ENCODE results near the gene PIP4K2A. TPM values are rescaled to one million over a fixed set of nuclear protein-coding genes. Genes with fewer than 3 reads are reported as not detected.
"Not testable (repeated sequence)": the region's sequence is repeated elsewhere in the genome, so short reads cannot be mapped to it uniquely, and the experiment has no call there.

Gene PIP4K2A
- total RNA-seq, 1 donor from 2014 or later, result 44.1 TPM

DNA sequence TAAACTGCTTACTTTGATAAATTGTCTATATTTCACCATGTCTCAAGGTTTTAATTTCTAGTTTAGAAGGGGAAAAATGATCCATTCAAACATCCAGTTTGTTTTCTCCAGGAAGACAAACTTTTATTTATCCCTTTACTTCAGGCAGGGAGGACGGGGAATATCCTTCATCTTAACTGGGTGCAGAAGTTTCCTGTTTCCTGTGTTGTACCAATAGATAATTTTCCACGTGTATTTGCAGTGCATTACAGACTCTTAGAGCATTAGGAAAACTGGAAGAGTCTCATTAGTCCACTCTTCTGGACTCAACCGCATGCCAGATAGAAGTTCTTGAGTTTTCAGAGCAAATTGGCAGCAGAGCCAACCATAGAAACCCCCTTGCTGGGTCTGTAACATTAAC, 39.4 kb upstream of the PIP4K2A start:
- no peaks in the 10 kb centered on the region for H3K9me3 Mint-ChIP-seq (ENCODE audit: low read depth)
- no peak for TF ChIP-seq CTCF (IDR thresholded peaks at IDR 0.05)
- H3K36me3 Mint-ChIP-seq (ENCODE audit: low read depth), result no peaks in the 10 kb centered on the region
- no peak overlapping the region for H3K27ac Mint-ChIP-seq (ENCODE audit: unreplicated experiment)
- no peaks in the 10 kb centered on the region for H3K4me1 Mint-ChIP-seq (ENCODE audit: low read depth)
- no peak overlapping the region for H3K4me3 Mint-ChIP-seq (ENCODE audit: unreplicated experiment)
- DNase-seq (ENCODE audit: low spot score), result no peak
- H3K27me3 Mint-ChIP-seq (ENCODE audit: low read depth), result no peaks in the 10 kb centered on the region

GRCh38 chr10:22752272-22752889, 38.0 kb upstream of the PIP4K2A start:
- Mint-ChIP-seq H3K27me3 (ENCODE audit: low read depth) (no peaks in the 10 kb centered on the region), H3K9me3 (ENCODE audit: low read depth) (no peaks in the 10 kb centered on the region), H3K4me1 (ENCODE audit: low read depth) (no peaks in the 10 kb centered on the region), H3K4me3 (ENCODE audit: unreplicated experiment) (no peak overlapping the region), H3K36me3 (ENCODE audit: low read depth) (no peaks in the 10 kb centered on the region), H3K27ac (ENCODE audit: unreplicated experiment) (no peak overlapping the region)
- no peak for TF ChIP-seq CTCF (IDR thresholded peaks at IDR 0.05)
- DNase-seq (ENCODE audit: low spot score), result no peak

GRCh38 chr10:22750131-22750530, 35.8 kb upstream of the PIP4K2A start:
- Mint-ChIP-seq H3K27me3 (ENCODE audit: low read depth) (no peaks in the 10 kb centered on the region), H3K4me3 (ENCODE audit: unreplicated experiment) (no peak overlapping the region), H3K4me1 (ENCODE audit: low read depth) (no peaks in the 10 kb centered on the region), H3K9me3 (ENCODE audit: low read depth) (peaks cover 3% of the 10 kb centered on the region), H3K36me3 (ENCODE audit: low read depth) (no peaks in the 10 kb centered on the region), H3K27ac (ENCODE audit: unreplicated experiment) (no peak overlapping the region)
- no peak for TF ChIP-seq CTCF (IDR thresholded peaks at IDR 0.05)
- no peak for DNase-seq (ENCODE audit: low spot score)

- not testable (repeated sequence) for H3K4me1 Mint-ChIP-seq (ENCODE audit: low read depth); H3K4me3 Mint-ChIP-seq (ENCODE audit: unreplicated experiment); H3K27ac Mint-ChIP-seq (ENCODE audit: unreplicated experiment); H3K36me3 Mint-ChIP-seq (ENCODE audit: low read depth); H3K27me3 Mint-ChIP-seq (ENCODE audit: low read depth); DNase-seq (ENCODE audit: low spot score)
- H3K9me3 Mint-ChIP-seq (ENCODE audit: low read depth), result peaks cover 14% of the 10 kb centered on the region
Measured at GRCh38 chr10:22744858-22745257, 30.5 kb upstream of the PIP4K2A start.

GRCh38 chr10:22742678-22743077, 28.3 kb upstream of the PIP4K2A start:
- peaks cover 4% of the 10 kb centered on the region for H3K4me1 Mint-ChIP-seq (ENCODE audit: low read depth)
- peaks cover 2% of the 10 kb centered on the region for H3K36me3 Mint-ChIP-seq (ENCODE audit: low read depth)
- no peaks in the 10 kb centered on the region for H3K27me3 Mint-ChIP-seq (ENCODE audit: low read depth)
- no peak for TF ChIP-seq CTCF (IDR thresholded peaks at IDR 0.05)
- H3K9me3 Mint-ChIP-seq (ENCODE audit: low read depth), result peaks cover 14% of the 10 kb centered on the region
- H3K27ac Mint-ChIP-seq (ENCODE audit: unreplicated experiment), result no peak overlapping the region
- no peak for DNase-seq (ENCODE audit: low spot score)
- H3K4me3 Mint-ChIP-seq (ENCODE audit: unreplicated experiment), result no peak overlapping the region

GRCh38 chr10:22741631-22742030, 27.3 kb upstream of the PIP4K2A start:
- H3K4me1 Mint-ChIP-seq (ENCODE audit: low read depth); DNase-seq (ENCODE audit: low spot score); H3K27ac Mint-ChIP-seq (ENCODE audit: unreplicated experiment); H3K4me3 Mint-ChIP-seq (ENCODE audit: unreplicated experiment); H3K27me3 Mint-ChIP-seq (ENCODE audit: low read depth); H3K36me3 Mint-ChIP-seq (ENCODE audit: low read depth): not testable (repeated sequence)
- peaks cover 14% of the 10 kb centered on the region for H3K9me3 Mint-ChIP-seq (ENCODE audit: low read depth)

Data from chondrocyte (in vitro differentiated cells).